AG09309 (cell line): ENCODE data around the gene PCP4.
"Not testable (repeated sequence)": the region's sequence is repeated elsewhere in the genome, so short reads cannot be mapped to it uniquely, and the experiment has no call there.

Source experiments
- DNase-seq: peaks from one replicate; pipeline ENCODE4 v3.0.0-alpha.2; 2010; ENCODE audit warnings: low read depth
- H3K4me3 ChIP-seq: 2 replicates; pipeline ENCODE4 v1.5.1; 2011; ENCODE audit warnings: mild to moderate bottlenecking, low read depth, low read length, moderate library complexity; ENCODE audit not compliant: control insufficient read depth
- CTCF ChIP-seq: IDR thresholded peaks from 2 replicates; pipeline ENCODE4 v1.5.1; 2011; ENCODE audit warnings: mild to moderate bottlenecking, low read depth, low read length, inconsistent platforms; ENCODE audit not compliant: insufficient read depth, control insufficient read depth; ENCODE audit errors: missing control alignments

The PCP4 gene

DNA sequence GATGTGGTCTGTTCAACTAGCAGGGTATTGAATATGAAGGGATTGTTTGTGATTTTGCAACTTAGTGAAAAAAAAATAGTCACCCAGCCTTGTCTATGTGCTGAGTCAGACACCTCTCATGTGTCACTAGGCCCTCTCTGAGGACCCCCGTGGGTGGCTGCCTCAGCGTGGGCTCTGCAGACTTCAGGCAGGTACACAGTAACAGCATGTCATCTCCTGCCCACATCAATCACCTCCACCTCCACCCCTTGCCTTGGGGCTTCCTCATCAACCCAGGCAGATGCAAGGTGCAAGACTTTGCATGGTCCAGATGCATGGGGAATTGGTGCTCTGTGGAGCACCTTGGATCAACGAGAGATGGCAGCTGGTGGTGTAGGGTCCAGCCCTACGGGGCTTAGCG lies 23.9 kb downstream of the PCP4 start:
- TF ChIP-seq CTCF: no peak
- no peak overlapping the region for H3K4me3 ChIP-seq
- DNase-seq: no peak

GRCh38 chr21:39891863-39892262 lies 24.6 kb downstream of the PCP4 start:
- H3K4me3 ChIP-seq, DNase-seq: not testable (repeated sequence)

DNA sequence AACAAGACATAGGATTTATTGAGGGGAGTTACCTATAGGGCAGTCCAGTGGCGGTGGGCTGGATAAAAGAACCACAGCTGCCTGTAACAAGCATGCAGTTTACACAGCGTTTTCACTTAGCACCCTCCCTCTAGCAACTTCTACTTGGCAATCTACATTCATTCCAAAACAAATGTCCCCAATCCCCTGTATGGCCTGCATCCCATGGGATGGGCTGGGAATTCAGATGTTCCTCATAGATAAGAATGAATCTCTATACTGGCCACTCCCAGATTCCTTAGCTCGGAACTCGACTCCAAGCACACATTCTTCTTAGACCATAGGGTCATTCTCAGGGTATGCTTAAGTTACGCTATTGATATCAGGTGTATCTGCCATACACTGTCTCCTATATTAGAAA lies 33.3 kb downstream of the PCP4 start:
- no peak overlapping the region for H3K4me3 ChIP-seq
- no peak for TF ChIP-seq CTCF
- no peak for DNase-seq

DNA sequence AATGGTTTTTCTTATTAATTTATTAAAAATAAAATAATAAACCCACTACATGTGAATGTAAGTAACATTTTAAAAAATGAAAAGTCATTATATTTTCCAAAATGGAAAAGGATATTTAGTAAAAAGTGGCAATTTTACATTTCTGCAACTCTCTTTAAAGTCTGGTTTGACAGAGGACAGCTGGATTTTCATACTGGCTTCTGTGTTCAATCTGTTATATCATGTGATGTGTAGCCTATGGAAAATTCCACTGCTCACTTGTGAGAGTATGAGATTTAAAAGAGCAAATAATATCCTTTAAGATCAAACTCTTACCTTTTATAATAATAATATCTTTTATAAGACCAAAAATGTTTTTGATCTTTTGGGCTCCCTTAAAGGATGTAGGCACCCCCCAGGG lies 33.7 kb downstream of the PCP4 start:
- DNase-seq: no peak
- no peak overlapping the region for H3K4me3 ChIP-seq
- no peak for TF ChIP-seq CTCF

DNA sequence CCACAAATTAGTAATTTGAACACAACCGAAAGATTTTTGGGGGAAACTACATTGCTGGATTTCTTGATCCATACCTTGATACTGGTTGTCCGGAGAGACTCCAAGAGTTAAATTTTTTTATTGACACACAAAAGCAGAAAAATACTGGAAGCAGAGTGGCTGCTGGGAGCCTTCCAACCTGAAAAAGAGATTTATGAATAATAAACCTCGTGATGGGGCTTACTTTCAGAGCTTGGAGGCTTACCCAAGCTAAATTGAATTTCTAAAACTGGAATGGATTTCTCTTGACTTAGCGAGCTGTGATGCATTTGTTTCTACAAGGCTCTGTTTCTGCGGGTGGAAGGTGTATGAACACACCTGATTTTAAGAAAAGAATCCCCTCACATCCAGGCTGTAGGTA lies 35.7 kb downstream of the PCP4 start:
- no peak for DNase-seq
- no peak for TF ChIP-seq CTCF

DNA sequence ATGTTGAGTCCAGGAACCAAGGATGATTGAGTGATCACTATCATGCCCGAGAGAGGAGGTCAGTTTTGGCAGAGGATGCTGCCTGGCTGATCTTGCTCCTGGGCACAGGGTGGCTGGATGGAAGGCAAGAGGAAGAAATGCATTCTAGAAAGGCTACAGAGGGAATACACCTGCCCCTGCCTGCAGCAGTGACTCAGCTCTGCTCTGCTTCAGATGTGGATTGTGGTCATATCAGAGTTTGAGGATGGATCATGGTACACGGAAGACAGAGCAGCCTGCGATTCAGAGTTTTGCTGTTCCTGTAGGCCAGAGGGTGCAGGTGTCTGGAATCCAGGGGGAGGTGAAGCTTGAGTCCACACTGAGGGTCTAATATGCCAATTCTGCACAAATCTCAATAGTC lies 37.2 kb downstream of the PCP4 start:
- TF ChIP-seq CTCF: no peak
- no peak for DNase-seq
- H3K4me3 ChIP-seq: no peak overlapping the region

More for the DNA sequence above, 35.7 kb downstream of the PCP4 start:
- H3K4me3 ChIP-seq: no peak overlapping the region

GRCh38 chr21:39908265-39908923 lies 41.2 kb downstream of the PCP4 start:
- no peak for TF ChIP-seq CTCF
- DNase-seq: no peak

More at GRCh38 chr21:39908265-39908923, 41.2 kb downstream of the PCP4 start:
- H3K4me3 ChIP-seq: no peak overlapping the region
